Fibroblast of mammary gland (primary cell): ENCODE results near the gene PPP4C.

Source experiments
- DNase-seq: peaks from one replicate; pipeline ENCODE4 v3.0.0-alpha.2; 2010; ENCODE audit warnings: low read depth
- H3K4me3 ChIP-seq: 2 replicates; pipeline ENCODE4 v1.5.1; 2011; ENCODE audit warnings: low read depth, mild to moderate bottlenecking, low read length, moderate library complexity; ENCODE audit not compliant: control insufficient read depth
- CTCF ChIP-seq: conservative IDR thresholded peaks from 2 replicates; pipeline ENCODE4 v1.5.1; 2011; ENCODE audit warnings: low read depth, low read length, inconsistent platforms; ENCODE audit not compliant: control insufficient read depth, insufficient read depth

PPP4C gene

GRCh38 chr16:30082545-30083090 lies 6.8 kb downstream of the PPP4C start:
- TF ChIP-seq CTCF = no peak
- no peak overlapping the region for H3K4me3 ChIP-seq

GRCh38 chr16:30083216-30084055 lies 7.6 kb downstream of the PPP4C start:
- no peak for TF ChIP-seq CTCF
- no peak for DNase-seq

More at GRCh38 chr16:30082545-30083090, 6.8 kb downstream of the PPP4C start:
- no peak for DNase-seq

GRCh38 chr16:30084096-30084815 lies 8.5 kb downstream of the PPP4C start:
- no peak overlapping the region for H3K4me3 ChIP-seq
- TF ChIP-seq CTCF = no peak
- DNase-seq = no peak

More at GRCh38 chr16:30083216-30084055, 7.6 kb downstream of the PPP4C start:
- no peak overlapping the region for H3K4me3 ChIP-seq

GRCh38 chr16:30084816-30085159 lies 9.0 kb downstream of the PPP4C start:
- TF ChIP-seq CTCF = no peak
- peak; percentile 52 for DNase-seq
- no peak overlapping the region for H3K4me3 ChIP-seq

GRCh38 chr16:30085247-30085646 lies 9.5 kb downstream of the PPP4C start:
- H3K4me3 ChIP-seq = no peak overlapping the region
- no peak for TF ChIP-seq CTCF
- DNase-seq = no peak

GRCh38 chr16:30085820-30086219 lies 10.0 kb downstream of the PPP4C start:
- no peak overlapping the region for H3K4me3 ChIP-seq
- TF ChIP-seq CTCF = no peak
- DNase-seq = no peak
